ENCODE measurements around the gene NPPA. TPM values are rescaled to one million over a fixed set of nuclear protein-coding genes. Genes with fewer than 3 reads are reported as not detected.

NPPA gene
- total and polyA plus RNA-seq, 10 of the 15 experiments (the other 5 are each of a cell fraction or from before 2014, with no cell fraction given): 0.31 to 0.39 TPM; not detected in 8

- Histone ChIP-seq H3K27ac (ENCODE audit: control insufficient read depth, insufficient read depth) (no peak overlapping the region), H2AFZ (ENCODE audit: control insufficient read depth, low read depth, low read length) (no peak overlapping the region), H3K9ac (ENCODE audit: control insufficient read depth, insufficient read depth, low read length) (no peak overlapping the region), H3K4me3 (no peak overlapping the region), H4K20me1 (ENCODE audit: control insufficient read depth, insufficient read depth) (no peaks in the 10 kb centered on the region), H3K4me2 (ENCODE audit: control insufficient read depth, insufficient read depth) (no peak overlapping the region), H3K9me3 (replicated peaks; ENCODE audit: control insufficient read depth, insufficient read depth, low read length) (no peaks in the 10 kb centered on the region), H3K79me2 (ENCODE audit: control insufficient read depth, insufficient read depth, low read length) (no peaks in the 10 kb centered on the region), H3K4me1 (ENCODE audit: control insufficient read depth, insufficient read depth, low read length) (no peaks in the 10 kb centered on the region), H3K27me3 (replicated peaks in 1 of 2; ENCODE audit: control insufficient read depth in 2 of 2, insufficient read depth in 2 of 2, low read length in 1 of 2) (peaks cover 3 to 12% of the 10 kb centered on the region in 2 experiments; a peak in 3 of 4 replicates), H3K36me3 (ENCODE audit: control insufficient read depth in 2 of 2, insufficient read depth in 2 of 2, low read length in 1 of 2) (no peaks in the 10 kb centered on the region)
- ChIA-PET POLR2A (no interaction called here), RAD21 (ENCODE audit: unreplicated experiment) (no interaction called here), CTCF (no interaction called here), SMC1A (ENCODE audit: uncharacterized antibody, unreplicated experiment) (interaction anchor here (0.6 kb wide), 1 partner anchor 130 kb away, joined by 3 read pairs; no protein-coding TSS in a partner anchor)
- no TSS peak for BruUV-seq (replicated peaks)
- in situ Hi-C loops (cut with MboI) (no loop called here), intact Hi-C loops (cut with micrococcal nuclease; ENCODE audit: unreplicated experiment) (no loop called here)
- TF ChIP-seq IKZF1 (conservative IDR thresholded peaks at IDR 0.05) (no peak), PBX3 (IDR thresholded peaks at IDR 0.05; ENCODE audit: insufficient replicate concordance, low read depth, low read length) (no peak), MXI1 (IDR thresholded peaks at IDR 0.05; ENCODE audit: low read depth, low read length) (no peak), JUNB (IDR thresholded peaks at IDR 0.05) (peak; percentile 36; the same call in 1 of the 2 replicates)
- no peak for FAIRE-seq
- DNase-seq (ENCODE audit: low read depth, low spot score): no peak
- ATAC-seq: no peak
- WGBS (ENCODE audit: insufficient coverage, insufficient replicate concordance, low lambda C conversion rate, missing lambda C conversion rate): 9% methylated on average over 8 of the region's 8 CpGs
Measured at GRCh38 chr1:11855430-11855829, 7.8 kb upstream of the NPPA start.

DNA sequence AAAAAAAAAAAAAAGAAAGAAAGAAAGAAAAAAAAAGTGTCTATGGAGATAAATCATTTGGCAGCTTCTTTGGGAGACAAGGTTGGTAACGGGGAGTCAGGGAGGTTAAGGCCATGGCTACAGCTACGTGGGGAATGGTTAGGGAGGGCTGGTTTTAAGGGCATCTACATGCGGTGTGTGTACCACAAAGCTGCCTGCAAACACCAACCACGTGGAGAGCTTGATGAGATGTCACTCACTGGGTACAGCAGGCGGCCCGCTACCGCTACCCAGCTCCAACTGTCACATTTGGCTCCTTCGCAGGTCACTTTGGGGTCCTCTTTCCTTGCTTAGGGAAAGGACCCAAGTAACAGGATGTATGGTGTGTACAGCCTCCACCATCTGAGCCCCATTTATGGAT is 6.9 kb upstream of the NPPA start:
- WGBS (ENCODE audit: insufficient coverage, insufficient replicate concordance, low lambda C conversion rate, missing lambda C conversion rate): 56% methylated on average over 8 of the region's 8 CpGs
- Histone ChIP-seq H3K9ac (ENCODE audit: control insufficient read depth, insufficient read depth, low read length) (no peak overlapping the region), H3K27ac (ENCODE audit: control insufficient read depth, insufficient read depth) (no peak overlapping the region), H3K27me3 (replicated peaks in 1 of 2; ENCODE audit: control insufficient read depth in 2 of 2, insufficient read depth in 2 of 2, low read length in 1 of 2) (peaks cover 3 to 12% of the 10 kb centered on the region in 2 experiments; a peak in 3 of 4 replicates), H3K4me1 (ENCODE audit: control insufficient read depth, insufficient read depth, low read length) (no peaks in the 10 kb centered on the region), H2AFZ (ENCODE audit: control insufficient read depth, low read depth, low read length) (no peak overlapping the region), H3K79me2 (ENCODE audit: control insufficient read depth, insufficient read depth, low read length) (no peaks in the 10 kb centered on the region), H3K9me3 (replicated peaks; ENCODE audit: control insufficient read depth, insufficient read depth, low read length) (no peaks in the 10 kb centered on the region), H3K4me3 (no peak overlapping the region), H3K4me2 (ENCODE audit: control insufficient read depth, insufficient read depth) (no peak overlapping the region), H3K36me3 (ENCODE audit: control insufficient read depth in 2 of 2, insufficient read depth in 2 of 2, low read length in 1 of 2) (no peaks in the 10 kb centered on the region), H4K20me1 (ENCODE audit: control insufficient read depth, insufficient read depth) (no peaks in the 10 kb centered on the region)
- FAIRE-seq (no peak), ATAC-seq (no peak), DNase-seq (ENCODE audit: low read depth, low spot score) (no peak)
- no TSS peak for BruUV-seq (replicated peaks)
- RAD21 ChIA-PET (ENCODE audit: unreplicated experiment): interaction anchor here (0.6 kb wide), 1 partner anchor 17 kb away, joined by 3 read pairs; no protein-coding TSS in a partner anchor
- in situ Hi-C loops (cut with MboI): no loop called here
- intact Hi-C loops (cut with micrococcal nuclease; ENCODE audit: unreplicated experiment): no loop called here
- SMC1A ChIA-PET (ENCODE audit: uncharacterized antibody, unreplicated experiment): no interaction called here
- POLR2A ChIA-PET: no interaction called here
- CTCF ChIA-PET: no interaction called here
- TF ChIP-seq IKZF2 (IDR thresholded peaks at IDR 0.05) (no peak), JUND (IDR thresholded peaks at IDR 0.05; ENCODE audit: low read depth, low read length) (no peak), E2F8 (IDR thresholded peaks at IDR 0.05; ENCODE audit: low read depth, partially characterized antibody) (no peak), CREB1 (IDR thresholded peaks at IDR 0.05; ENCODE audit: low read depth) (no peak), FOS (IDR thresholded peaks at IDR 0.05; ENCODE audit: borderline replicate concordance, extremely low read depth, insufficient read length) (no peak), SP1 (IDR thresholded peaks at IDR 0.05; ENCODE audit: low read depth, low read length) (no peak), HDGF (IDR thresholded peaks at IDR 0.05) (no peak), GATAD2B (conservative IDR thresholded peaks at IDR 0.05; ENCODE audit: low read depth) (no peak), YBX1 (IDR thresholded peaks at IDR 0.05) (no peak)
- TF ChIP-seq, protein P1, sequence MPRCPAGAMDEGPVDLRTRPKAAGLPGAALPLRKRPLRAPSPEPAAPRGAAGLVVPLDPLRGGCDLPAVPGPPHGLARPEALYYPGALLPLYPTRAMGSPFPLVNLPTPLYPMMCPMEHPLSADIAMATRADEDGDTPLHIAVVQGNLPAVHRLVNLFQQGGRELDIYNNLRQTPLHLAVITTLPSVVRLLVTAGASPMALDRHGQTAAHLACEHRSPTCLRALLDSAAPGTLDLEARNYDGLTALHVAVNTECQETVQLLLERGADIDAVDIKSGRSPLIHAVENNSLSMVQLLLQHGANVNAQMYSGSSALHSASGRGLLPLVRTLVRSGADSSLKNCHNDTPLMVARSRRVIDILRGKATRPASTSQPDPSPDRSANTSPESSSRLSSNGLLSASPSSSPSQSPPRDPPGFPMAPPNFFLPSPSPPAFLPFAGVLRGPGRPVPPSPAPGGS (IDR thresholded peaks at IDR 0.05; ENCODE audit: borderline replicate concordance, insufficient read depth, low read depth, low read length, poor library complexity, severe bottlenecking): no peak

All from GM12878 (cell line).